ENCODE data around the gene PPHLN1.
A peak's percentile ranks its signal among the peaks of the same experiment; 100 is the strongest.

PPHLN1 gene

GRCh38 chr12:42482748-42483520 lies 157.0 kb downstream of the PPHLN1 start:
- DNase-seq (ENCODE audit: low read depth in 2 of 2) = peak; percentile 15 to 41

- no peak for DNase-seq (ENCODE audit: low read depth in 2 of 2)
These were observed 157.5 kb downstream of the PPHLN1 start for GRCh38 chr12:42483521-42483790.

GRCh38 chr12:42484996-42485395 lies 159.0 kb downstream of the PPHLN1 start:
- DNase-seq (ENCODE audit: low read depth in 2 of 2) = no peak

GRCh38 chr12:42485823-42486222 lies 159.9 kb downstream of the PPHLN1 start:
- DNase-seq (ENCODE audit: low read depth in 2 of 2) = no peak

GRCh38 chr12:42486407-42486806 lies 160.4 kb downstream of the PPHLN1 start:
- no peak for DNase-seq (ENCODE audit: low read depth in 2 of 2)

GRCh38 chr12:42490261-42490842 lies 164.4 kb downstream of the PPHLN1 start:
- no peak for DNase-seq (ENCODE audit: low read depth in 2 of 2)

All from stimulated activated CD4-positive, alpha-beta T cell treated with anti-CD3 and anti-CD28 coated beads, Interleukin-12 subunit alpha, Interleukin-12 subunit beta, amount 100 ng/mL, for 24 hours (primary cell).